ENCODE measurements around the gene ARMC12. TPM values are rescaled to one million over a fixed set of nuclear protein-coding genes. Genes with fewer than 3 reads are reported as not detected.

The ARMC12 gene
- total and polyA plus RNA-seq, 2 of the 13 experiments (the other 11 are each of a cell fraction or from before 2014, with no cell fraction given) = 1.3 TPM; not detected in 1

DNA sequence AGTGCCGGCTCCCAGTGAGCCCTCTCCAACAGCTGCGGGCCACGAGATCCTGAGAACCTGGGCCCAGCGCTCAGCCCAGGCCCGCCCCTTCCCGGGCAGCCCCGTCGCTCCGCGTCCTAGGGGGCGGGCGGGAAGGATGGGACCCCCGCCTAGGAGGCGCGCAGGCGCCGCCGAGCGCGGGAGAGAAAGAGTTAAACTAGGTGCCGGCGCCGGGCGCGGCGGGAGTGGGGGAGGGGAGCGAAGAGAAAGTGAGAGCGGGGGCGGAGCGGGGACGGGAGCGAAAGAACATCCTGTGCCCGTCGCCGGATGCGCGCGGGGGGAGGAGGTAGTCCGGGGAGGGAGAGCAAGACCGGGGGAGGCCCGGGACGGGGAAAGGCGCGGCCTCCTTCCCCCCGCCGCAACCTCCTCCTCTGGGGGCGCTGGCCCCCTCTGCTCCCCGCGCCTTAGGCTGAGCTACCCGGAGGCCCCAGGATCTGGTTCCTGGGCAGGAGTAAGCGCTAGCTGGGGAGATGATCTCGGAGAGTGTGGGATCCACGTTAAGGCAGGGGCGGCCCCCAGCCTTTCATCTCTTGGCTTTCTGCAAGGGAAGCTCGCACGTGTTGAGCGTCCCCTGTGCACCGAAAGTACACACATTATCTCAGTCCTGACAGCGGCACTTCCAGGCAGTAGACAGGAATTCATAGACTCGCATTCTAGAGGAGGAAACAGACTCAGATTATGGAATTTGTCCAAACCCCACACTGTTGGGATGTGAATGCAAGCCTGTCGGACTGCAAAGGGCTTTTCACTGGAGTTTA, 4.9 kb upstream of the ARMC12 start (continued):
- TF ChIP-seq, protein P1, sequence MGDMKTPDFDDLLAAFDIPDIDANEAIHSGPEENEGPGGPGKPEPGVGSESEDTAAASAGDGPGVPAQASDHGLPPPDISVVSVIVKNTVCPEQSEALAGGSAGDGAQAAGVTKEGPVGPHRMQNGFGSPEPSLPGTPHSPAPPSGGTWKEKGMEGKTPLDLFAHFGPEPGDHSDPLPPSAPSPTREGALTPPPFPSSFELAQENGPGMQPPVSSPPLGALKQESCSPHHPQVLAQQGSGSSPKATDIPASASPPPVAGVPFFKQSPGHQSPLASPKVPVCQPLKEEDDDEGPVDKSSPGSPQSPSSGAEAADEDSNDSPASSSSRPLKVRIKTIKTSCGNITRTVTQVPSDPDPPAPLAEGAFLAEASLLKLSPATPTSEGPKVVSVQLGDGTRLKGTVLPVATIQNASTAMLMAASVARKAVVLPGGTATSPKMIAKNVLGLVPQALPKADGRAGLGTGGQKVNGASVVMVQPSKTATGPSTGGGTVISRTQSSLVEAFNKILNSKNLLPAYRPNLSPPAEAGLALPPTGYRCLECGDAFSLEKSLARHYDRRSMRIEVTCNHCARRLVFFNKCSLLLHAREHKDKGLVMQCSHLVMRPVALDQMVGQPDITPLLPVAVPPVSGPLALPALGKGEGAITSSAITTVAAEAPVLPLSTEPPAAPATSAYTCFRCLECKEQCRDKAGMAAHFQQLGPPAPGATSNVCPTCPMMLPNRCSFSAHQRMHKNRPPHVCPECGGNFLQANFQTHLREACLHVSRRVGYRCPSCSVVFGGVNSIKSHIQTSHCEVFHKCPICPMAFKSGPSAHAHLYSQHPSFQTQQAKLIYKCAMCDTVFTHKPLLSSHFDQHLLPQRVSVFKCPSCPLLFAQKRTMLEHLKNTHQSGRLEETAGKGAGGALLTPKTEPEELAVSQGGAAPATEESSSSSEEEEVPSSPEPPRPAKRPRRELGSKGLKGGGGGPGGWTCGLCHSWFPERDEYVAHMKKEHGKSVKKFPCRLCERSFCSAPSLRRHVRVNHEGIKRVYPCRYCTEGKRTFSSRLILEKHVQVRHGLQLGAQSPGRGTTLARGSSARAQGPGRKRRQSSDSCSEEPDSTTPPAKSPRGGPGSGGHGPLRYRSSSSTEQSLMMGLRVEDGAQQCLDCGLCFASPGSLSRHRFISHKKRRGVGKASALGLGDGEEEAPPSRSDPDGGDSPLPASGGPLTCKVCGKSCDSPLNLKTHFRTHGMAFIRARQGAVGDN (CRISPR knock-in tag; IDR thresholded peaks at IDR 0.05) = peak; percentile 95
- TF ChIP-seq ZNF256 (CRISPR knock-in tag; conservative IDR thresholded peaks at IDR 0.05) = no peak
- peak; percentile 32 for TF ChIP-seq U2AF1 (optimal IDR thresholded peaks at IDR 0.05; ENCODE audit: low read depth, low read length)
- peak; percentile 85 for TF ChIP-seq ZFX (CRISPR knock-in tag; IDR thresholded peaks at IDR 0.05; ENCODE audit: low read depth)
- TF ChIP-seq MIER3 (CRISPR knock-in tag; IDR thresholded peaks at IDR 0.05; ENCODE audit: borderline replicate concordance) = peak; percentile 71
- TF ChIP-seq ZNF629 (CRISPR knock-in tag; conservative IDR thresholded peaks at IDR 0.05) = no peak
- TF ChIP-seq HMG20A (CRISPR knock-in tag; IDR thresholded peaks at IDR 0.05; ENCODE audit: borderline replicate concordance) = peak; percentile 58; the same call in 1 of the 2 replicates
- TF ChIP-seq ZFP41 (CRISPR knock-in tag; IDR thresholded peaks at IDR 0.05; ENCODE audit: borderline replicate concordance) = peak; percentile 72; the same call in 1 of the 2 replicates
- TF ChIP-seq, protein P2, sequence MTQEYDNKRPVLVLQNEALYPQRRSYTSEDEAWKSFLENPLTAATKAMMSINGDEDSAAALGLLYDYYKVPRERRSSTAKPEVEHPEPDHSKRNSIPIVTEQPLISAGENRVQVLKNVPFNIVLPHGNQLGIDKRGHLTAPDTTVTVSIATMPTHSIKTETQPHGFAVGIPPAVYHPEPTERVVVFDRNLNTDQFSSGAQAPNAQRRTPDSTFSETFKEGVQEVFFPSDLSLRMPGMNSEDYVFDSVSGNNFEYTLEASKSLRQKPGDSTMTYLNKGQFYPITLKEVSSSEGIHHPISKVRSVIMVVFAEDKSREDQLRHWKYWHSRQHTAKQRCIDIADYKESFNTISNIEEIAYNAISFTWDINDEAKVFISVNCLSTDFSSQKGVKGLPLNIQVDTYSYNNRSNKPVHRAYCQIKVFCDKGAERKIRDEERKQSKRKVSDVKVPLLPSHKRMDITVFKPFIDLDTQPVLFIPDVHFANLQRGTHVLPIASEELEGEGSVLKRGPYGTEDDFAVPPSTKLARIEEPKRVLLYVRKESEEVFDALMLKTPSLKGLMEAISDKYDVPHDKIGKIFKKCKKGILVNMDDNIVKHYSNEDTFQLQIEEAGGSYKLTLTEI (CRISPR knock-in tag; conservative IDR thresholded peaks at IDR 0.05) = no peak
- TF ChIP-seq TEAD2 (CRISPR knock-in tag; IDR thresholded peaks at IDR 0.05) = no peak
- peak; percentile 89 for TF ChIP-seq AGO2 (optimal IDR thresholded peaks at IDR 0.05; ENCODE audit: low read depth, low read length)
- peak; percentile 13; the same call in 1 of the 2 replicates for TF ChIP-seq TMF1 (CRISPR knock-in tag; IDR thresholded peaks at IDR 0.05; ENCODE audit: low read depth)
- TF ChIP-seq, protein P3, sequence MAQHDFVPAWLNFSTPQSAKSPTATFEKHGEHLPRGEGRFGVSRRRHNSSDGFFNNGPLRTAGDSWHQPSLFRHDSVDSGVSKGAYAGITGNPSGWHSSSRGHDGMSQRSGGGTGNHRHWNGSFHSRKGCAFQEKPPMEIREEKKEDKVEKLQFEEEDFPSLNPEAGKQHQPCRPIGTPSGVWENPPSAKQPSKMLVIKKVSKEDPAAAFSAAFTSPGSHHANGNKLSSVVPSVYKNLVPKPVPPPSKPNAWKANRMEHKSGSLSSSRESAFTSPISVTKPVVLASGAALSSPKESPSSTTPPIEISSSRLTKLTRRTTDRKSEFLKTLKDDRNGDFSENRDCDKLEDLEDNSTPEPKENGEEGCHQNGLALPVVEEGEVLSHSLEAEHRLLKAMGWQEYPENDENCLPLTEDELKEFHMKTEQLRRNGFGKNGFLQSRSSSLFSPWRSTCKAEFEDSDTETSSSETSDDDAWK (CRISPR knock-in tag; IDR thresholded peaks at IDR 0.05) = no peak
- peak; percentile 51; the same call in 1 of the 2 replicates for TF ChIP-seq MEIS2 (CRISPR knock-in tag; IDR thresholded peaks at IDR 0.05)
- peak; percentile 36; the same call in 1 of the 2 replicates for TF ChIP-seq SOX13 (IDR thresholded peaks at IDR 0.05)
- peak in 1 of 2 experiments; percentile 67; a peak in 2 of 4 replicates for TF ChIP-seq SOX13 (CRISPR knock-in tag; conservative IDR thresholded peaks at IDR 0.05 in 1 of 2, IDR thresholded peaks at IDR 0.05 in 1 of 2)
- 0 out of 2 replicates have a peak, but pooled peaks have one; percentile 29 for TF ChIP-seq KAT7 (CRISPR knock-in tag; IDR thresholded peaks at IDR 0.05; ENCODE audit: borderline replicate concordance)
- TF ChIP-seq ATF1 (CRISPR knock-in tag; IDR thresholded peaks at IDR 0.05) = no peak
- TF ChIP-seq, protein P4, sequence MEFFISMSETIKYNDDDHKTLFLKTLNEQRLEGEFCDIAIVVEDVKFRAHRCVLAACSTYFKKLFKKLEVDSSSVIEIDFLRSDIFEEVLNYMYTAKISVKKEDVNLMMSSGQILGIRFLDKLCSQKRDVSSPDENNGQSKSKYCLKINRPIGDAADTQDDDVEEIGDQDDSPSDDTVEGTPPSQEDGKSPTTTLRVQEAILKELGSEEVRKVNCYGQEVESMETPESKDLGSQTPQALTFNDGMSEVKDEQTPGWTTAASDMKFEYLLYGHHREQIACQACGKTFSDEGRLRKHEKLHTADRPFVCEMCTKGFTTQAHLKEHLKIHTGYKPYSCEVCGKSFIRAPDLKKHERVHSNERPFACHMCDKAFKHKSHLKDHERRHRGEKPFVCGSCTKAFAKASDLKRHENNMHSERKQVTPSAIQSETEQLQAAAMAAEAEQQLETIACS (CRISPR knock-in tag; IDR thresholded peaks at IDR 0.05) = peak; percentile 62; the same call in 1 of the 2 replicates
- TF ChIP-seq ZBTB1 (CRISPR knock-in tag; IDR thresholded peaks at IDR 0.05; ENCODE audit: borderline replicate concordance) = no peak

All from HepG2 (cell line).